PC-3 (cell line): ENCODE measurements around the gene ANKRD9. TPM values are rescaled to one million over a fixed set of nuclear protein-coding genes. Genes with fewer than 3 reads are reported as not detected.

Experiments used
- ATAC-seq: fragments of 200-7000 bp; cut with Tn5 transposase; 2 replicates; pipeline ENCODE4 v1.9.1; 2020; ENCODE audit warnings: mild to moderate bottlenecking, moderate library complexity
- BruUV-seq: library from RNA; stranded (reverse); fragments of 400-500 nt; replicated peaks from 2 replicates; lab custom pipeline; 2021; lab: Mats Ljungman, UMichigan
- CTCF ChIA-PET: fragments of 300-600 bp; sonication (Branson Sonifier 250); formaldehyde crosslinking; loops from one replicate; lab custom pipeline; 2022; ENCODE audit warnings: antibody characterized with exemption; lab: Charles Lee
- POLR2A ChIA-PET: fragments of 300-600 bp; sonication (Branson Sonifier 250); formaldehyde crosslinking; loops from one replicate; lab custom pipeline; 2022; ENCODE audit warnings: antibody characterized with exemption; ENCODE audit not compliant: unreplicated experiment; lab: Charles Lee
- DNase-seq: peaks from one replicate; pipeline ENCODE4 v3.0.0-alpha.2; 2015
- H2AFZ ChIP-seq: fragments of 300-600 bp; sonication (generic); 2 replicates; pipeline ENCODE4 v1.6.0; 2016; ENCODE audit warnings: antibody characterized with exemption, low read length
- H3F3A ChIP-seq: fragments of 300-600 bp; sonication (generic); one replicate; pipeline ENCODE4 v1.6.0; 2017; ENCODE audit warnings: antibody characterized with exemption, low read length, control low read depth, mild to moderate bottlenecking; ENCODE audit not compliant: unreplicated experiment
- H3K27ac ChIP-seq: fragments of 300-600 bp; sonication (generic); 2 replicates; pipeline ENCODE4 v1.5.1; 2016; ENCODE audit warnings: mild to moderate bottlenecking, low read length
- H3K27me3 ChIP-seq: fragments of 300-600 bp; sonication (generic); 2 replicates; pipeline ENCODE4 v1.6.1; 2016; ENCODE audit warnings: low read length, mixed read lengths
- H3K36me3 ChIP-seq: fragments of 300-600 bp; sonication (generic); 2 replicates; pipeline ENCODE4 v1.6.1; 2016; ENCODE audit warnings: low read depth, mixed run types, low read length, mixed read lengths
- H3K4me1 ChIP-seq: fragments of 300-600 bp; sonication (generic); 2 replicates; pipeline ENCODE4 v1.5.1; 2016; ENCODE audit warnings: low read length; ENCODE audit not compliant: insufficient read depth
- H3K4me2 ChIP-seq: fragments of 300-600 bp; sonication (generic); 2 replicates; pipeline ENCODE4 v1.6.0; 2016; ENCODE audit warnings: low read length
- H3K4me3 ChIP-seq: fragments of 300-600 bp; sonication (generic); 2 replicates; pipeline ENCODE4 v1.5.1; 2016; ENCODE audit warnings: mild to moderate bottlenecking, low read length, mixed read lengths
- H3K79me2 ChIP-seq: fragments of 300-600 bp; sonication (generic); 2 replicates; pipeline ENCODE4 v1.6.1; 2017; ENCODE audit warnings: low read length, mixed read lengths
- H3K9ac ChIP-seq: fragments of 300-600 bp; sonication (generic); 2 replicates; pipeline ENCODE4 v1.6.0; 2016; ENCODE audit warnings: mild to moderate bottlenecking, low read length
- H3K9me2 ChIP-seq: fragments of 300-600 bp; sonication (generic); replicated peaks from 2 replicates; pipeline ENCODE4 v1.6.1; 2016; ENCODE audit warnings: mixed run types, low read length, mixed read lengths
- H3K9me3 ChIP-seq: fragments of 300-600 bp; sonication (generic); 2 replicates; pipeline ENCODE4 v1.6.1; 2016; ENCODE audit warnings: low read length, mixed read lengths
- H4K20me1 ChIP-seq: fragments of 300-600 bp; sonication (generic); 2 replicates; pipeline ENCODE4 v1.6.1; 2016; ENCODE audit warnings: low read length, mixed read lengths
- CTCF ChIP-seq: fragments of 300-600 bp; sonication (generic); conservative IDR thresholded peaks from 2 replicates; pipeline ENCODE4 v1.5.1; 2017; ENCODE audit warnings: antibody characterized with exemption, low read depth, mild to moderate bottlenecking, low read length
- EZH2 ChIP-seq: fragments of 300-600 bp; sonication (generic); IDR thresholded peaks from one replicate; pipeline ENCODE4 v1.6.1; 2017; ENCODE audit warnings: antibody characterized with exemption, mild to moderate bottlenecking, low read length; ENCODE audit not compliant: unreplicated experiment
- EZH2phosphoT487 ChIP-seq: fragments of 300-600 bp; sonication (generic); IDR thresholded peaks from 2 replicates; pipeline ENCODE4 v1.6.1; 2018; ENCODE audit warnings: mild to moderate bottlenecking, antibody characterized with exemption, low read length, borderline replicate concordance
- intact Hi-C: fragments of 100-400 bp; cut with micrococcal nuclease; formaldehyde crosslinking; loops from 2 replicates; pipeline ENCODE4 v1.9.0; 2023
- total RNA-seq: library from RNA; depleted of rRNA; stranded (reverse); fragments of >200 nt; gene quantifications from 2 replicates; pipeline ENCODE4 v1.2.3, GENCODE V29; 2014

The ANKRD9 gene
- total RNA-seq, 1 experiment from 2014 or later: 52.6 TPM

- ATAC-seq (no peak), DNase-seq (no peak)
- Histone ChIP-seq H3K9me2 (no peaks in the 10 kb centered on the region), H4K20me1 (no peaks in the 10 kb centered on the region), H3K4me3 (no peak overlapping the region), H3K36me3 (no peaks in the 10 kb centered on the region), H3K79me2 (no peaks in the 10 kb centered on the region), H3K4me1 (no peaks in the 10 kb centered on the region), H3F3A (no peaks in the 10 kb centered on the region), H2AFZ (no peak overlapping the region), H3K27ac (no peak overlapping the region), H3K9ac (no peak overlapping the region), H3K27me3 (no peaks in the 10 kb centered on the region), H3K9me3 (no peaks in the 10 kb centered on the region), H3K4me2 (no peak overlapping the region)
- no peak for TF ChIP-seq EZH2
- no peak for TF ChIP-seq EZH2phosphoT487
- no peak for TF ChIP-seq CTCF
- intact Hi-C loops: no loop called here
- CTCF ChIA-PET: no interaction called here
- BruUV-seq: no TSS peak
- POLR2A ChIA-PET: no interaction called here
Observed at GRCh38 chr14:102492531-102492910, 17.1 kb downstream of the ANKRD9 start.

GRCh38 chr14:102491786-102492530, 17.6 kb downstream of the ANKRD9 start:
- no TSS peak for BruUV-seq
- Histone ChIP-seq H4K20me1 (no peaks in the 10 kb centered on the region), H3K9me3 (no peaks in the 10 kb centered on the region), H3K27ac (no peak overlapping the region), H3K79me2 (no peaks in the 10 kb centered on the region), H3K4me3 (no peak overlapping the region), H3K4me2 (no peak overlapping the region), H3K9ac (no peak overlapping the region), H3F3A (no peaks in the 10 kb centered on the region), H3K27me3 (no peaks in the 10 kb centered on the region), H3K4me1 (no peaks in the 10 kb centered on the region), H3K36me3 (no peaks in the 10 kb centered on the region), H2AFZ (no peak overlapping the region), H3K9me2 (no peaks in the 10 kb centered on the region)
- TF ChIP-seq EZH2: no peak
- TF ChIP-seq CTCF: no peak
- TF ChIP-seq EZH2phosphoT487: no peak
- ChIA-PET POLR2A (no interaction called here), CTCF (no interaction called here)
- ATAC-seq (no peak), DNase-seq (no peak)
- intact Hi-C loops: no loop called here

- Histone ChIP-seq H3K9me3 (no peaks in the 10 kb centered on the region), H3K79me2 (no peaks in the 10 kb centered on the region), H3F3A (no peaks in the 10 kb centered on the region), H3K4me2 (no peak overlapping the region), H4K20me1 (no peaks in the 10 kb centered on the region), H3K27me3 (no peaks in the 10 kb centered on the region), H3K4me3 (no peak overlapping the region), H3K9ac (no peak overlapping the region), H3K4me1 (no peaks in the 10 kb centered on the region), H3K9me2 (no peaks in the 10 kb centered on the region), H2AFZ (no peak overlapping the region), H3K36me3 (no peaks in the 10 kb centered on the region), H3K27ac (no peak overlapping the region)
- no peak for TF ChIP-seq CTCF
- no peak for TF ChIP-seq EZH2phosphoT487
- no peak for TF ChIP-seq EZH2
- ChIA-PET POLR2A (no interaction called here), CTCF (no interaction called here)
- BruUV-seq: no TSS peak
- intact Hi-C loops: no loop called here
- peak; percentile 22 for DNase-seq
- ATAC-seq: peak; percentile 59
Observed at GRCh38 chr14:102491366-102491765, 18.2 kb downstream of the ANKRD9 start.
